ENCODE measurements around the gene GXYLT1.
"Not testable (repeated sequence)": the region's sequence is repeated elsewhere in the genome, so short reads cannot be mapped to it uniquely, and the experiment has no call there.

GXYLT1 gene

DNA sequence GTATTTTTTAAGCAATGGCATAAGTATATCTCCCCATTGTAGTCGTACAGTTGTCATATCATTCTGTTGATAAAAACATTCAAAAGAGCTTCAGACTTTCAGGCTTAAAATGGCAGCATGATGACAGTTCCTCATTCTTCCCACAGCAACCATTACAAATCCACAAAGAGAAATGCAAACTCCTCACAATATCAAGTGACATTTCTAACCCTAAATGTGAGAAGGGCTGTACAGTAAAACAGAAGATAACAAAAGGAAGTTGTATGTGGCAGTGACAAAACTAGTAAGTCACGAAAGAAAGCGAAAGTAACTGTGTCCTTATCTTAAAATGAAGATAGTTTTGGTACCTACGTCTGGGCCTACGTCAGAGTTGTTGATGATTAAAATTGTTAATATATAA lies 46.7 kb downstream of the GXYLT1 start:
- DNase-seq (ENCODE audit: low spot score) = peak; percentile 70

DNA sequence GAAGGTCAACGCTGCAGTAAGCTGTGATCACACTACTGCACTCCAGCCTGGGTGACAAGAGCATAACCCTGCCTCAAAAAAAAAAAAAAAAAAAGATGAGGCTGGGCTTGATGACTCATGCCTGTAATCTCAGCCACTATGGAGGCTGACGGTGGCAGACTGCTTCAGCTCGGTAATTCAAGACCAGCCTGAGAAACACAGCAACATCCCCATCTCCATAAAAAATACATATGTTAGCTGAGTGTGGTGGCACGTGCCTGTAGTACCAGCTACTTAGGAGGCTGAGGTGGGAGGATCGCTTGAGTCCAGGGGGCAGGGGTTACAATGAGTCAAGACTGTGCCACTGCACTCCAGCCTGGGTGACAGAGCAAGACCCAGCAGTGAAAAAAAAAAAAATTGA lies 50.4 kb downstream of the GXYLT1 start:
- DNase-seq (ENCODE audit: low spot score) = peak; percentile 74

DNA sequence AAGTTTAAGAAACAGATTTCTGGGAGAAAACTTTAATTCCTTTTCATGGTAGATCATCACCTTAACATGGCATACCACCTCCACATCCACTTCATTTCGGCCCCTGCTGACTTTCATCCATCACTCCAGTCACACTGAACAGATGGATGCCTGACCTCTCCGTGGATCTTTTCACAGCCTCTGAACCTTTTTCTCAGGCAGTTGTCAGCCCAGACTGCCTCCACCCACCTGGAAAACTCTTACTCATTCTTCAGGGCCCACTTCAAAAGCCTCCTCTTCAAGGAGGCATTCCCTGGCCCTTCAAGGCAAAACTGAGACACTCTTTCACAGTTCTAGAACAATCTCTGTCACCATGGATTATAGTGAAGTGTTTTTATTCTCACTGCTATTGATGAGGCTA lies 52.9 kb downstream of the GXYLT1 start:
- DNase-seq (ENCODE audit: low spot score) = no peak

DNA sequence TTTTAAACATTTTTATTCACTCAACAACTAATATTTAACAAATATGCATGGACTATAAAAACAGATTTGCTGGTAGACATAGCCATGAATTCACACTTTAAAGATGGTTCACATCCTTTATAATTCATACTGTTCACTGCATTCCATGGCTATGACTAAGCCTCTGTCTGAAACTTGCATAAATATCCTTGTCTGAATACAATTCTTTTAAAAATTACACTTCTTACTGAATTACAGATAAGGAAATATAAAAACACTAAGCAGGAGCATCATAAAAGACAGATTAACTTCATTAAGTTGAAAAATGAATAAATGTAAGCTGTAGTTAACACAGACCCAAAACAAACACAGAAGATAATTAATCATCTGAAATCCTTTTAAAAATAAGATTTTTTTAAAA lies 53.8 kb downstream of the GXYLT1 start:
- no peak for DNase-seq (ENCODE audit: low spot score)

DNA sequence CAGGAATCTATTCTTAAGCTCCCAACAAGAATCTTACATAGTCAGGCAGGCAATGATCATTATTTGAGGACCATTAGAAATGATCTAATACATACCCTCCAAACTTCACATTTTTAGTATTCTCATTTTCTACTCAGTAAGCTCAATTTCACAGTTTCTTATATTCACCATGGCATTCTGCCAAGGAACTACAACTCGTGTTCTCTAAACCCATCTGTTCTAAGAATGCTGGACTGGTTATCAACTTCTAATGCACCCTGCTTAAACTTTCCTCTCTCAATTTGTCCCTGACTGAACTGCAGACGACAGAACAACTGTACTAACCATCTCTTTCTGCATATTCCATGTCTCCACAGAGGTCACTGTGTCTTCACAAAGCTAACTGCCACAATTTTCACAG lies 58.6 kb downstream of the GXYLT1 start:
- DNase-seq (ENCODE audit: low spot score) = peak; percentile 54

DNA sequence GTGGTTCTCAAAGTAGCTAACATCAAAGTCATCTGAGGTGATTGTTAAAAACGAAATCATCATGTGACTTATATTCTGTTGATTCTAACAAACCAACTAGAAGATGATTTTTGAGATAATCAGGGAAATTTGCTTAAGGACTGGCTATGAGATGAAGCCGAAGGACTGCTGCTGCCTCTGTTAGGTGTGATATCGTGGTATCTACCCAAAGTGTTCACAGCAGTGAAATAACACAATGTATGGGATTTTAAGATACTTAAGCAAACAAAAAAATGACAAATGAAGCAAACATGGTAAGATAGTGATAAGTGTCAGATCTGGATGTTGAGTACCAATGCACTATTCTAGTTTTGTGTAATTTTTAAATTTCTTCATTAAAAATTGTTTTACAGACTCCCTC lies 59.1 kb downstream of the GXYLT1 start:
- DNase-seq (ENCODE audit: low spot score) = no peak

DNA sequence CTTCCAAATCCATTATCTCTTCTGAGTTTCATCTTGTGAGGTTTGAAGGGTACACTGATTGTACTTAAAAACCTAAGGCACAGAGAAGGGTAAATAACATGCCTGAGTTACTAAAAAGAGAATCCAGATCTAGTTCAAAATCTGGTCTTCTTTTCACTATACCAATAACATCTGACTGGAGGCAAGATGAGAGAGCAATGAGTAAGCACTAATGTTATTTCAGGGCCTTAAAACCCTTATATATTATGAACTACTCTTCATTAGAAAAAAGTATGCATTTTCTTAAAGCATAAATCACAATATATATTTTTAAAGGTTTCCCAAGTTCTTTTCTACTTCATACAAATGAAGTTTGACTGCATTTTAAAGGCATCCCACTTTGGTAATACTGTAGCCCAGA lies 60.2 kb downstream of the GXYLT1 start:
- DNase-seq (ENCODE audit: low spot score) = no peak

DNA sequence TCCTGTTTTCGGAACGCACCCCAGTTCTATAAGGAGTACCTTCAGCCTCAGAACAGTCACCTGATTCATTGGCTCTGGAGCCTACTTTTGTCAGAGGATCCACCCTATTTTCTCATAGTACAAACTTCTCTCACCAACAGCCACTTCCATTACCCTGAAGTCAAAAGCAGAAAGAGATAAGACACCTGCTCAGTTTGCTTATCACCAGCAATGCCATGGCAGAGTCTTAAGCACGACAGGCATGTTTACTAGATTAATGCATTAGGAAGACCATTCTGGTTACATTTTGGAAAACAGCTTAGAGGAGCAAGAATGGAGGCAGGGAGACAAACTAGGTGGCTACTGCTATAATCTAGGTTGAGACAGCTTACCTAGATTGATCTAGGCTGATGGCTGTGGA lies 67.7 kb downstream of the GXYLT1 start:
- DNase-seq (ENCODE audit: low spot score) = peak; percentile 24

DNA sequence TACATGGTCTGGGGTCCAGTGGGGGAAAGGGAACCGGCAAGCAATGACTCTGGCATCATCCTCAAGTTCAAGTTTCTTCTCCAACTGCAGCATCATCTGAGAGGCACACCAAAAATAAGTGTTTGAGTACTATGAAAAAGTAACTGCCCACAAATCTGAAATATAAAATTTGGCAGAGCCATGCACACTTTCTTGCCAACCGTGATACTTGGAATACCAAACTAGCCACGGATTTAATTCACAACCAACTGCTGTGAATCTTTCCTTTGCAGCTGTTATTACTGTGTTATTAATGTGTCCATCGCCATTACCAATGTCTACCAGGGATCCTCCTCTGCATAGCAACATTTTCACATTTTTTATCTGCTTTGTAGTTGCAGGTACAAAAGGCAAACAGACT lies 74.6 kb downstream of the GXYLT1 start:
- DNase-seq (ENCODE audit: low spot score) = no peak

DNA sequence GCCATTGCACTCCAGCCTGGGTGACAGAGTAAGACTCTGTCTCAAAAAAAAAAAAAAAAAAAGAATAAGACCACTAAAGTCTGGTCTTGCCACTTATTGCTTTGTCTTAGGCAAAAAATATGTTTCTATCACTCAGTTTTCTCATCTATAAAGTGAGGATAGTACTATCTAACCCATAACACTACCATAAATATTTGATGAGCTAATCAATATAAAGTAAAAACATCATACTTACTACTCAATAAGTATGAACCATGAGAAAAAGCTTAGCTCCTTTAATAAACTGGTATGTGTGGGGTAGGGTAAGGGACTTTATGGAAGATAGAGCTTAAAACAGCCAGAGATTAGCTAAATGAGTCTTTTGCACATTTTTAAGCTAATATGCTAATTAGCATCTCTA lies 85.5 kb downstream of the GXYLT1 start:
- DNase-seq (ENCODE audit: low spot score) = no peak

DNA sequence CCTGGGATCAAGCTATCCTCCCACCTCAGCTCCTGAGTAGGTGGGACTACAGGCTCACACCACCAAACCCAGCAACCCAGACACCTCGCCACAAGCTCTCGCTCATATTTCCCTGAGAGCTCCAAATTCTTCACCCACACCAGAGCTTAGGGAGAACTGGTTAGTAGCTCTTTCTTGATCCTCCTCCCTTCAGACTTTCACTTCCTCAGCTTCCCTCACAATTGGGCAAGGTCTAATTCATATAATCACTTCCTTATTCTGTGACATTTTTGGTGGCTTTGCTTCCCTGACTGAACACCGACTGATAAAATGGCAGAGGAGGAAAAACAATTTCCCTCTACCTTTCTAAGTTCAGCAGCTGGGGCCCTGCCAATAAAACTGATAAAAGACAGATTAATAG lies 88.5 kb downstream of the GXYLT1 start:
- no peak for DNase-seq (ENCODE audit: low spot score)

DNA sequence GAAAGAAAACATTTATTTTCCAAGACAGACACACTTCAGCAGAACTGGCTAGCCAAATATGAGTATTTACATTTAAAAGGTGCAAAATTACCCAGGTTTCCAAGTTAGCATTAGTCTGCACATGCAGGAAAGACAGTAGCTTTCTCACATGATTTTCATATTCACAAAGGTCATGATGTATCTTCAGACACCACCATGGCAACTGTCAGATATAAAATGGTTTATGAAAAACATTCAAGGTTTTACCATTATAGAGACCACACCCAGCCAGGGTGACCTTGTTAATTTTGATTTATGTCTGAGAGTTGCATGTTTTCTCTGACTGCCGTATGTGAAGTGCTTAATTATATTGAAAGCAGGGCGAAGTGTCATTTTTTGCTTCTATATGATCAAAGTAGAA lies 91.2 kb downstream of the GXYLT1 start:
- no peak for DNase-seq (ENCODE audit: low spot score)

DNA sequence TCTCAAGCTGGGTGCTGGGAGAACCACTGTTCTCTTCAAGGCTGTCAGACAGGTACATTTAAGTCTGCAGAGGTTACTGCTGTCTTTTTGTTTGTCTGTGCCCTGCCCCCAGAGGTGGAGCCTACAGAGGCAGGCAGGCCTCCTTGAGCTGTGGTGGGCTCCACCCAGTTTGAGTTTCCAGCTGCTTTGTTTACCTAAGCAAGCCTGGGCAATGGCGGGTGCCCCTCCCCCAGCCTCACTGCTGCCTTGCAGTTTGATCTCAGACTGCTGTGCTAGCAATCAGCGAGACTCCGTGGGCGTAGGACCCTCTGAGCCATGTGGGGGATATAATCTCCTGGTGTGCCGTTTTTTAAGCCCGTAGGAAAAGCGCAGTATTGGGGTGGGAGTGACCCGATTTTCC lies 95.7 kb downstream of the GXYLT1 start:
- not testable (repeated sequence) for DNase-seq (ENCODE audit: low spot score)

DNA sequence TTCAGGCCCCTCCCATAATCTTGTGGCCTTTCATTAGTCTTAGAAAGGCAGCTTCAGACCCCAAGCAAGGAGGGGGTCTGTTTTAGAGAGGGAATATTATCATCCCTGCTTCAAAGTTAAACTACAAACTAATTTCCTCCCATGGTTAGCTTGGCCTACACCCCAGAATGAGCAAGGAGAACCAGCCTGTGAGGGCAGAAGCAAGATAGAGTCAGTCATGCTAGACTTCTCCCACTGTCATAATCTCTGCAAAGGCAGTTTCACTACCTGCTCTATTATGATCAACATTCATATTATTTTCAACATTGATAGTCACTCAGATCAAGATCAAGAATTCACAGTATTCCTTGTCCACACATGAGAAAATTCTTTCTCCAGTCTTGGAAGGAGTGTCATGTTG lies 105.1 kb downstream of the GXYLT1 start:
- DNase-seq (ENCODE audit: low spot score) = no peak

DNA sequence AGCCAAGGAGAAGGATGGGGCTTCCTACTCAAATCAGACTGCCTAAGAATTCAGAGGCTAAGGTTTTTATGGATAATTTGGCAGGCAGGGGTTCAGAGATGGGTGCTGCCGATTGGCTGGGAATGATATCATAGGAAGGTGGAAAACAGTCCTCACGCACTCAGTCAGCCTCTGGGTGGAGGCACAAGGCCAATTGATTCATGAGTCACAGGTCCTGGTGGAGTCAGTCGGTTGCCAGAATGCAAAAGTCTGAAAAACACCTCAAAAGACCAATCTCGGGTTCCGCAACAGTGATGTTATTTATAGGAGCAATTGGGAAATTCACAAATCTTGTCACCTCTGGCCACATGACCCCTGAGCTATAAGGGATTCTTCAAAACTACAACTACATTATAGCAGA lies 105.5 kb downstream of the GXYLT1 start:
- DNase-seq (ENCODE audit: low spot score) = no peak

DNA sequence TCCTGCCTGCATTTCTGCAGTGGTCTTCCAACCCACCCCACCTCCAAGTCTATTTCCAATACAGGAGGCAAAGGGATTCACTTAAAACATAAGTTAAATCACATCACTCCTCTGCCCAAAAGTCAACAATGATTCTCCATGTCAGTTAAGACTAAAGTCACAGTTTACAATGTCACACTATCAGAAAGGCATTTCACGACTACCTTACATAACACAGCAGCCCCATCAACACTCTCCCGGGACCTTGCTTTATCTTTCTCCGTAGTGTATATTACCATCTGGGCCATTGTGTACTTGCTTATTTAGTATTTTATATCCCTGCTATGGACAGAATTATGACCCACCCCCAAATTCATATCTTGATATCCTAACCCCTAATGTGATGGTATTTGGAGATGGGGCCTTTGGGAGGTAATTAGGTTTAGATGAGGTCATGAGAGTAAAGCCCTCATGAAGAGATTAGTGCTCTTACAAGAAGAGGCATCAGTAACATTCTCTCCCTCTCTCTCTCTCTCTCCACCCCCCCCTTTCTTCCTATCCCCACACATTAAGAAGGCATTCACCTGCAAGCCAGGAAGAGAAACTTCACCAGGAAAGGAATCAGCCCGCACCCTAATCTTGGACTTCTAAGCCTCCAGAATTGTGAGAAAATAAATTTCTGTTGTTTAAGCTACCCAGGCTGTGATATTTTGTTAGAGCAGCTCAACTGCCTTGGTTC lies 112.7 kb downstream of the GXYLT1 start:
- DNase-seq (ENCODE audit: low spot score) = no peak

Measured in hematopoietic multipotent progenitor cell treated with erythropoietin and hydrocortisone succinate and interleukin-3 and kit ligand, for 17 days (in vitro differentiated cells).